Heart left ventricle (tissue), 16 donors: ENCODE measurements around the gene SKOR1. TPM values are rescaled to one million over a fixed set of nuclear protein-coding genes. Genes with fewer than 3 reads are reported as not detected.

ENCODE experiments used
- ATAC-seq, 4 donors: fragments of 200-7000 bp; cut with Tn5 transposase; one replicate each; pipeline ENCODE4 v1.9.1; 2020 to 2022; ENCODE audit warnings: moderate library complexity in 4 of 4, mild to moderate bottlenecking in 3 of 4, moderate number of reproducible peaks in 1 of 4
- DNase-seq, 5 donors: peaks; one replicate each; pipeline ENCODE4 v3.0.0-alpha.2; 2020
- H3K27ac ChIP-seq, 12 donors: fragments of 200-600 bp; sonication (generic) in 4 of 12; one replicate each; pipeline versions ENCODE4 v1.5.0 to v1.8.0; 2016 to 2022; ENCODE audit warnings: mild to moderate bottlenecking in 2 of 12
- H3K27me3 ChIP-seq, 9 donors: fragments of 200-600 bp; sonication (generic) in 2 of 9; one replicate each; pipeline versions ENCODE4 v1.5.1 to v1.8.0; 2016 to 2022; ENCODE audit warnings: mild to moderate bottlenecking in 3 of 9
- H3K36me3 ChIP-seq, 9 donors: fragments of 200-600 bp; sonication (generic) in 2 of 9; one replicate each; pipeline versions ENCODE4 v1.5.0 to v1.8.0; 2018 to 2022; ENCODE audit warnings: mild to moderate bottlenecking in 2 of 9
- H3K4me1 ChIP-seq, 12 donors: fragments of 200-600 bp; sonication (generic) in 4 of 12; one replicate each; pipeline versions ENCODE4 v1.5.0 to v1.8.0; 2016 to 2022; ENCODE audit warnings: mild to moderate bottlenecking in 3 of 12
- H3K4me3 ChIP-seq, 12 donors: fragments of 200-600 bp; sonication (generic) in 4 of 12; one replicate each; pipeline versions ENCODE4 v1.5.0 to v1.8.0; 2017 to 2022; ENCODE audit warnings: mild to moderate bottlenecking in 9 of 12, moderate library complexity in 4 of 12
- H3K9me3 ChIP-seq, 12 donors: fragments of 200-600 bp; sonication (generic) in 4 of 12; one replicate each; pipeline versions ENCODE4 v1.5.0 to v1.8.0; 2016 to 2022; ENCODE audit warnings: mild to moderate bottlenecking in 1 of 12
- POLR2A ChIP-seq, 2 donors: fragments of 450-650 bp; IDR thresholded peaks; one replicate each; pipeline ENCODE4 v1.6.1; 2017; ENCODE audit warnings: antibody characterized with exemption in 2 of 2, mild to moderate bottlenecking in 2 of 2, moderate library complexity in 2 of 2
- WGBS, 4 donors: extraction: QIAGEN DNeasy Blood & Tissue Kit in 2 of 4; methylation state at CpG; one replicate each; pipeline versions ENCODE4 v1.1.5 to v1.1.7; 2013 to 2018; 5-methylcytosine and 5-hydroxymethylcytosine counted together
- intact Hi-C, 10 donors: fragments of 100-400 bp; cut with DNase I; formaldehyde crosslinking; loops; one replicate each; pipeline versions ENCODE4 v1.11.1 to v1.14.2; 2022
- polyA plus RNA-seq, 2 donors: library from polyadenylated mRNA; stranded (reverse); fragments of 200-250 nt; gene quantifications; one replicate each; pipeline ENCODE4 v1.2.3, GENCODE V29; 2013
- total RNA-seq, 9 donors: library from RNA; depleted of rRNA in 2 of 9; stranded (reverse); fragments of >200 nt in 2 of 9; fragmentation: NEBNext Ultra II Directional in 3 of 9; extraction: Animal tissue kit (Norgen Biotek cat#: 25700) in 3 of 9; gene quantifications; one replicate each; pipeline versions ENCODE4 v1.1.0 to v1.2.4, GENCODE V29; 2016 to 2023
- TF ChIP-seq, protein P1 (sequence below), 12 donors: fragments of 200-600 bp; sonication (generic) in 4 of 12; IDR thresholded peaks; one replicate each; pipeline versions ENCODE4 v1.5.0 to v1.8.0; 2018 to 2022; ENCODE audit warnings: antibody characterized with exemption in 12 of 12, mild to moderate bottlenecking in 5 of 12
- donor health status: ischemic (EF 13 %, LVEDD 7.1; RV severe dilation, severe dysfunction).
- donor health status: healthy with polysubstance abuse.
- donor health status: DM: no; HTN: yes; CAD: no.
- donor health status: DM: no; HTN: no; CAD: no.
- donor health status: ischemic (EF 25% LVEDD 6.9; RV normal size, moderate dysfunction).
- donor health status: ischemic (EF 25% LVEDD 5.7; RV mildly dilated, moderate dysfunction).
- donor health status: healthy.
- donor health status: DM: yes; HTN: yes; CAD: no.
- donor health status: ischemic (EF 35%, LVEDD 5.7; RV mildly dilated, moderate dysfunction).
- donor health status: nonischemic (EF 11% LVEDD 7.7; RV severe dilation, severe dysfunction).
- donor health status: DM: yes; HTN: yes; CAD: no.
- donor health status: PGD.
- donor health status: ischemic (EF 29% LVEDD 5.4; RV normal size, mild dysfunction).
- donor health status: nonischemic (EF 23%, LVEDD 6.1; RV moderate dilation, normal function).

Gene SKOR1
- total and polyA plus RNA-seq, 11 donors, result 0.07 to 0.27 (median 0.19) TPM; not detected in 2

GRCh38 chr15:67863442-67863987, 38.2 kb downstream of the SKOR1 start:
- DNase-seq (peak; percentile 71 to 93 (median 85)), ATAC-seq (peak; percentile 86 to 98 (median 97))
- TF ChIP-seq, protein P1, sequence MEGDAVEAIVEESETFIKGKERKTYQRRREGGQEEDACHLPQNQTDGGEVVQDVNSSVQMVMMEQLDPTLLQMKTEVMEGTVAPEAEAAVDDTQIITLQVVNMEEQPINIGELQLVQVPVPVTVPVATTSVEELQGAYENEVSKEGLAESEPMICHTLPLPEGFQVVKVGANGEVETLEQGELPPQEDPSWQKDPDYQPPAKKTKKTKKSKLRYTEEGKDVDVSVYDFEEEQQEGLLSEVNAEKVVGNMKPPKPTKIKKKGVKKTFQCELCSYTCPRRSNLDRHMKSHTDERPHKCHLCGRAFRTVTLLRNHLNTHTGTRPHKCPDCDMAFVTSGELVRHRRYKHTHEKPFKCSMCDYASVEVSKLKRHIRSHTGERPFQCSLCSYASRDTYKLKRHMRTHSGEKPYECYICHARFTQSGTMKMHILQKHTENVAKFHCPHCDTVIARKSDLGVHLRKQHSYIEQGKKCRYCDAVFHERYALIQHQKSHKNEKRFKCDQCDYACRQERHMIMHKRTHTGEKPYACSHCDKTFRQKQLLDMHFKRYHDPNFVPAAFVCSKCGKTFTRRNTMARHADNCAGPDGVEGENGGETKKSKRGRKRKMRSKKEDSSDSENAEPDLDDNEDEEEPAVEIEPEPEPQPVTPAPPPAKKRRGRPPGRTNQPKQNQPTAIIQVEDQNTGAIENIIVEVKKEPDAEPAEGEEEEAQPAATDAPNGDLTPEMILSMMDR (IDR thresholded peaks at IDR 0.05), result peak; percentile 84 to 99 (median 94)
- no peak for TF ChIP-seq POLR2A (IDR thresholded peaks at IDR 0.05)
- WGBS, 4 donors, result 2 to 6% (median 3%) methylated on average over 13 to 41 of the region's 41 CpGs
- H3K4me1 ChIP-seq, result peaks cover 0 to 15% (median 10%) of the 10 kb centered on the region in 12 donors
- H3K4me3 ChIP-seq, result peak overlapping the region in 11 of 12 donors; percentile 4 to 61 (median 53)
- H3K36me3 ChIP-seq, result no peaks in the 10 kb centered on the region
- H3K27me3 ChIP-seq, result peaks cover 0 to 2% (median 0%) of the 10 kb centered on the region in 9 donors
- H3K9me3 ChIP-seq, result no peaks in the 10 kb centered on the region
- peak overlapping the region in 6 of 12 donors; percentile 5 to 75 (median 38) for H3K27ac ChIP-seq
- intact Hi-C loops, result loop anchor here (1.0 to 10.0 kb wide), 13 partner anchors 181 to 349 kb away; partner anchors contain the start of genes PIAS1 (in 5 of the 10) and CALML4 (in 1 of the 10)

DNA sequence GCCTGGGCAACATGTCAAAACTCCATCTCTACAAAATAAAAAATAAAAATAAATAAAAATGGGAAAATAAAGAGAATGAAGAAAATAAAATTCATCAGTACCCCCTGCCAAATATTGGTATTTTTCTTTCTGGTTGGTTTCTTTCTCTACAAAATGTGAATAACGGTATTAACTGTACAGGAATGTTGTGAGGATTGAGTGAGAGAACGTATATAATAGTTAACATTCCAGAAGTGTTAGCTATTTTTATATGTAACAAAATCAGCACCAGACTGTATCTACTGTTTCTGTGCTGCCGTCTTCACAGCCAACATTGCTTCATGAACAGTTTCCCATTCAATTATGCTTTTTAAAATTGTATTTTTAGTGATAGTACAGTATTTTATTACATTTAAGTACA, 40.0 kb downstream of the SKOR1 start:
- Histone ChIP-seq H3K27ac (no peak overlapping the region), H3K36me3 (no peaks in the 10 kb centered on the region), H3K27me3 (peaks cover 0 to 2% (median 0%) of the 10 kb centered on the region in 9 donors), H3K4me1 (peaks cover 0 to 15% (median 10%) of the 10 kb centered on the region in 12 donors), H3K9me3 (peaks cover 0 to 10% (median 0%) of the 10 kb centered on the region in 12 donors), H3K4me3 (no peak overlapping the region)
- ATAC-seq, result no peak
- intact Hi-C loops, result loop anchor here in 4 of 10 donors (10.0 kb wide), 2 partner anchors 179 to 189 kb away; partner anchors contain the start of gene PIAS1 (in 3 of the 4)
- TF ChIP-seq POLR2A (IDR thresholded peaks at IDR 0.05), result no peak
- DNase-seq, result no peak
- 34 to 50% (median 42%) methylated on average over 3 of the region's 3 CpGs for WGBS, 4 donors

GRCh38 chr15:67865766-67866165, 40.5 kb downstream of the SKOR1 start:
- no peak for ATAC-seq
- Histone ChIP-seq H3K27ac (no peak overlapping the region), H3K36me3 (no peaks in the 10 kb centered on the region), H3K4me1 (peaks cover 0 to 15% (median 10%) of the 10 kb centered on the region in 12 donors), H3K27me3 (peaks cover 0 to 2% (median 0%) of the 10 kb centered on the region in 9 donors), H3K9me3 (peaks cover 0 to 12% (median 0%) of the 10 kb centered on the region in 12 donors), H3K4me3 (no peak overlapping the region)
- WGBS, 4 donors, result 64 to 72% (median 69%) methylated on average over 4 of the region's 4 CpGs
- TF ChIP-seq, protein P1 (IDR thresholded peaks at IDR 0.05), result no peak
- TF ChIP-seq POLR2A (IDR thresholded peaks at IDR 0.05), result no peak
- intact Hi-C loops, result loop anchor here in 4 of 10 donors (10.0 kb wide), 2 partner anchors 179 to 189 kb away; partner anchors contain the start of gene PIAS1 (in 3 of the 4)
- DNase-seq, result no peak

- DNase-seq (no peak), ATAC-seq (no peak)
- Histone ChIP-seq H3K9me3 (peaks cover 0 to 22% (median 2%) of the 10 kb centered on the region in 12 donors), H3K4me3 (no peak overlapping the region), H3K27me3 (no peaks in the 10 kb centered on the region), H3K27ac (no peak overlapping the region), H3K4me1 (no peaks in the 10 kb centered on the region), H3K36me3 (no peaks in the 10 kb centered on the region)
- intact Hi-C loops, result loop anchor here in 4 of 10 donors (10.0 kb wide), 2 partner anchors 175 to 185 kb away; partner anchors contain the start of gene PIAS1 (in 3 of the 4)
- 92 to 98% (median 95%) methylated on average over 3 of the region's 3 CpGs for WGBS, 4 donors
- TF ChIP-seq, protein P1 (IDR thresholded peaks at IDR 0.05), result no peak
- TF ChIP-seq POLR2A (IDR thresholded peaks at IDR 0.05), result no peak
These were observed 44.4 kb downstream of the SKOR1 start for GRCh38 chr15:67869701-67870100.
